ENCODE results near the gene KAT7. TPM values are rescaled to one million over a fixed set of nuclear protein-coding genes. Genes with fewer than 3 reads are reported as not detected.
A peak's percentile ranks its signal among the peaks of the same experiment; 100 is the strongest.
"Not testable (repeated sequence)": the region's sequence is repeated elsewhere in the genome, so short reads cannot be mapped to it uniquely, and the experiment has no call there.

KAT7 gene
- total RNA-seq, 2 donors from 2014 or later, result 83.9 to 85.9 TPM

GRCh38 chr17:49753959-49754391 lies 34.5 kb upstream of the KAT7 start:
- DNase-seq (no peak), ATAC-seq (replicated peaks in 1 of 2) (no peak)
- no peaks in the 10 kb centered on the region for H3K9me3 Mint-ChIP-seq
- H3K4me1 Mint-ChIP-seq (ENCODE audit: low read depth), result peaks cover 62% of the 10 kb centered on the region
- no peaks in the 10 kb centered on the region for H3K27me3 Mint-ChIP-seq (ENCODE audit: low read depth)
- no peak overlapping the region for H3K27ac Mint-ChIP-seq
- no peak overlapping the region for H3K4me3 Mint-ChIP-seq
- no peaks in the 10 kb centered on the region for H3K36me3 Mint-ChIP-seq (ENCODE audit: insufficient read depth in 2 of 2)

- no peaks in the 10 kb centered on the region for H3K36me3 Mint-ChIP-seq (ENCODE audit: insufficient read depth in 2 of 2)
- peaks cover 69% of the 10 kb centered on the region for H3K4me1 Mint-ChIP-seq (ENCODE audit: low read depth)
- peak overlapping the region; percentile 69 for H3K27ac Mint-ChIP-seq
- DNase-seq (no peak), ATAC-seq (replicated peaks in 1 of 2) (no peak)
- H3K27me3 Mint-ChIP-seq (ENCODE audit: low read depth), result no peaks in the 10 kb centered on the region
- peak overlapping the region; percentile 0 to 9 for H3K4me3 Mint-ChIP-seq
- no peaks in the 10 kb centered on the region for H3K9me3 Mint-ChIP-seq
Observed at GRCh38 chr17:49755663-49756283, 32.7 kb upstream of the KAT7 start.

GRCh38 chr17:49756323-49757150 lies 31.9 kb upstream of the KAT7 start:
- no peak for ATAC-seq (replicated peaks in 1 of 2)
- Mint-ChIP-seq H3K36me3 (ENCODE audit: insufficient read depth in 2 of 2) (no peaks in the 10 kb centered on the region), H3K9me3 (no peaks in the 10 kb centered on the region), H3K4me1 (ENCODE audit: low read depth) (peaks cover 76% of the 10 kb centered on the region), H3K27me3 (ENCODE audit: low read depth) (no peaks in the 10 kb centered on the region), H3K4me3 (no peak overlapping the region), H3K27ac (peak overlapping the region; percentile 69)
- DNase-seq, result no peak

DNA sequence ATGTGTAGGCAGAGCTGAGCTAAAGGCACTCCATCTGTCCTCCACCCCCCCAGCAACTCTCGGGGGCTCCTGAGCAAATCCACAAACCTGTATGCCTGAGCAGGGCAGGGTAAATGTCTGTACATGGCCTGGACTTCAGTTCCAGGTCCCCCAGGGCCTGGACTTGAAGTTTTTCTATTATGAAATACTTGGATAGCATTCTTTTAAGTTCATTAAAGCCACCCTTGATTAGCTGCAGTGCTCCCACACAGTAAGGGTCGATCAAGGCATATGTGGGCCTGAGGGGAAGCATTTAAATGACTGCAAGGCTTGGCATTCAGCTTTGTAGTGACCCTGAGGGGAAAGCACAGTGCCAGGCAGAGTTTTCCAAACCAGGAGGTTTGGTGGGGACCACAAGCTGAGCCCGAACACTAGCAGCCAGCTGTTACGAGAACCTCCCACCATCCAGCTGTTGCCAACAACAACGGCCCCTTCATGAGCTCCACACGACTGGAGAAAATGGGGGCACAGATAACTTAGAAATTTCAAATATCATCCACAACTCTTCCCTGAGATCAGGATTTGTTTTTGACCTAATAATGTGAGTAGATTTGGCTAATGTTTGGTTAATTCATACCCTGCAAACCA lies 31.2 kb upstream of the KAT7 start:
- Mint-ChIP-seq H3K9me3 (no peaks in the 10 kb centered on the region), H3K27me3 (ENCODE audit: low read depth) (no peaks in the 10 kb centered on the region), H3K4me3 (no peak overlapping the region), H3K4me1 (ENCODE audit: low read depth) (peaks cover 79% of the 10 kb centered on the region), H3K27ac (peak overlapping the region; percentile 60), H3K36me3 (ENCODE audit: insufficient read depth in 2 of 2) (no peaks in the 10 kb centered on the region)
- DNase-seq (no peak), ATAC-seq (replicated peaks in 1 of 2) (no peak)

- not testable (repeated sequence) for H3K4me3 Mint-ChIP-seq; H3K36me3 Mint-ChIP-seq (ENCODE audit: insufficient read depth in 2 of 2); H3K9me3 Mint-ChIP-seq; H3K27me3 Mint-ChIP-seq (ENCODE audit: low read depth); DNase-seq; ATAC-seq (replicated peaks in 1 of 2)
- Mint-ChIP-seq H3K27ac (peak overlapping the region; percentile 71), H3K4me1 (ENCODE audit: low read depth) (peaks cover 80% of the 10 kb centered on the region)
Observed at GRCh38 chr17:49758464-49759010, 29.9 kb upstream of the KAT7 start.

DNA sequence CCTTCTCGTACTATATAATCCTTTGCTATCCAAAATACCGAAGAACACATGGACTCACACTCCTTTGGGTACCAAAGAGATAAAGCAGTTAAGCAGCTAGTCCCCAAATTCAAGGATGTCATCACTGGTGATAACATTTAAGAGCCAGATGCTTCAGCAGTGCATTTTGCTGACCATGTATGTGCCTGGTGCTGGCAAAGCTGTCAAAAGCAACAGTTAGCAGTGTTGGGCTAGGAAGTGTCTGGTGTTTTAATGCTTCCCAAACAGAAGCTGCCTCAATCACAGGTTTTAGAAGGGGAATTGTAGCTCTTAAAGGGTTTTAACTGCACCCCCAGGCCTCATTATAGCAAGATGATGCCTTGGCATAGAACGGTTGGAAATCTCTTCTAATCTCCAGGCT lies 29.3 kb upstream of the KAT7 start:
- Mint-ChIP-seq H3K4me1 (ENCODE audit: low read depth) (peaks cover 75% of the 10 kb centered on the region), H3K36me3 (ENCODE audit: insufficient read depth in 2 of 2) (peaks cover 0 to 5% of the 10 kb centered on the region in 2 donors), H3K9me3 (no peaks in the 10 kb centered on the region), H3K4me3 (peak overlapping the region in 1 of 2 donors; percentile 17), H3K27me3 (ENCODE audit: low read depth) (no peaks in the 10 kb centered on the region), H3K27ac (peak overlapping the region; percentile 81)
- DNase-seq, result no peak
- no peak for ATAC-seq (replicated peaks in 1 of 2)

DNA sequence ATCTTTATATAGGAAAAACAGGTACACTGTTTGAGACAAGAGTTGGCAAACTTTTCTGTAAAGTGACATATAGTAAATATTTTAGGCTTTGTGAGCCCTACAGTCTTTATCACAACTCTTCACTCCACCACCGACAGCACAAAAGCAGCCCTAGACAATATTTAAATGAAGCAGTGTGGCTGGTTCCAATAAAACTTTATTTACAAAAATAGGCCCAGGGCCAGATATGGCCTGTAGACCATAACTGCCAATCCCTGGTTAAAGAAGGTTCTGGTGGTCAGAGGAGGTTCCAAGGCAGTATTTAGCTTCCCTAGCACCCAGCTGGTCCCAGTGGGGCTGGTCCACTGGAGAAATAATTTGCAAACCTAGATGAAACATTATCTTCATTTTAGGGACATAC lies 28.2 kb upstream of the KAT7 start:
- DNase-seq (no peak), ATAC-seq (replicated peaks in 1 of 2) (no peak)
- no peaks in the 10 kb centered on the region for H3K27me3 Mint-ChIP-seq (ENCODE audit: low read depth)
- peaks cover 0 to 5% of the 10 kb centered on the region in 2 donors for H3K36me3 Mint-ChIP-seq (ENCODE audit: insufficient read depth in 2 of 2)
- peak overlapping the region; percentile 81 for H3K27ac Mint-ChIP-seq
- H3K9me3 Mint-ChIP-seq, result no peaks in the 10 kb centered on the region
- H3K4me3 Mint-ChIP-seq, result peak overlapping the region; percentile 58 to 87
- H3K4me1 Mint-ChIP-seq (ENCODE audit: low read depth), result peaks cover 78% of the 10 kb centered on the region

DNA sequence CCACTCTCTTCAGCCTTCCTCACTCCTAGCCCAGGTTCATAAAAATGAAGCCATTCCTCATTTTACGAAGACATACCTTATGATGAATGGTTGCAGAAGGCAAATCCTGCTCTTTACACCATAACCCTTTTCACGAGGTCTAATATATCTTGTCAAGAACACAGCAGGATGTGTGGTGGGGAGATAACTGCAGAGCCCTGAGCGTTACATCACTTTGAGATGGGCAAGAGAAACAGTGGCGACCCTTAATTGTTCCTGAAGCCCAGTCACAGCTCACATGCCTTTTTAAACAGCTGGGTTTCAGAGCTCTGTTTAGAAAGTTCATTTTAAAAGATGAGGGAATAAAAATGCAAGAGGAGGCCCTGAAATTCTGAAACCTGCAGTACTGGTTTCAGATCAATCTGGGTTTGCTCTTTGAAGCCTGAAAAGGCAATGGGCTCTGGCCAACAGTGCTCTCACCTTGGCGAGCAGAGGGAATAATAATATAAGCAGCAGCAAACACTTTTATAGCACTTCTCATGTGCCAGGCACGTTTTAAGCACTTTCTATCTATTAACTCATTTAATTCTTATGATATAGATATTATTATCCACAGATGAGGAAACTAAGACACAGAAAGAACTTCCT lies 27.4 kb upstream of the KAT7 start:
- ATAC-seq (replicated peaks in 1 of 2) (no peak), DNase-seq (no peak)
- H3K27ac Mint-ChIP-seq, result peak overlapping the region; percentile 81
- peaks cover 0 to 5% of the 10 kb centered on the region in 2 donors for H3K36me3 Mint-ChIP-seq (ENCODE audit: insufficient read depth in 2 of 2)
- no peaks in the 10 kb centered on the region for H3K9me3 Mint-ChIP-seq
- peak overlapping the region; percentile 58 to 87 for H3K4me3 Mint-ChIP-seq
- no peaks in the 10 kb centered on the region for H3K27me3 Mint-ChIP-seq (ENCODE audit: low read depth)
- peaks cover 72% of the 10 kb centered on the region for H3K4me1 Mint-ChIP-seq (ENCODE audit: low read depth)

- Mint-ChIP-seq H3K4me1 (ENCODE audit: low read depth) (peaks cover 59% of the 10 kb centered on the region), H3K27ac (peak overlapping the region; percentile 96), H3K4me3 (peak overlapping the region; percentile 87 to 97), H3K9me3 (no peaks in the 10 kb centered on the region), H3K36me3 (ENCODE audit: insufficient read depth in 2 of 2) (peaks cover 0 to 5% of the 10 kb centered on the region in 2 donors), H3K27me3 (ENCODE audit: low read depth) (no peaks in the 10 kb centered on the region)
- DNase-seq (no peak), ATAC-seq (replicated peaks in 1 of 2) (no peak)
Observed at GRCh38 chr17:49762151-49762941, 26.1 kb upstream of the KAT7 start.

GRCh38 chr17:49763735-49764558 lies 24.5 kb upstream of the KAT7 start, which contains the start of gene FAM117A:
Gene FAM117A (minus strand): TSS chr17:49764131. CDS start chr17:49764087, 44 bp downstream.
- Mint-ChIP-seq H3K9me3 (no peaks in the 10 kb centered on the region), H3K4me1 (ENCODE audit: low read depth) (peaks cover 52% of the 10 kb centered on the region), H3K27me3 (ENCODE audit: low read depth) (no peaks in the 10 kb centered on the region), H3K36me3 (ENCODE audit: insufficient read depth in 2 of 2) (peaks cover 0 to 5% of the 10 kb centered on the region in 2 donors), H3K4me3 (peak within 1 kb of the TSS; percentile 87 to 97), H3K27ac (peak within 1 kb of the TSS; percentile 96)
- ATAC-seq (replicated peaks in 1 of 2) (peak; percentile 91 to 93), DNase-seq (peak; percentile 95 to 97)

GRCh38 chr17:49764559-49765180 lies 23.8 kb upstream of the KAT7 start:
- H3K9me3 Mint-ChIP-seq, result no peaks in the 10 kb centered on the region

More at GRCh38 chr17:49764559-49765180, 23.8 kb upstream of the KAT7 start:
- H3K27ac Mint-ChIP-seq, result peak overlapping the region; percentile 95
- ATAC-seq (replicated peaks in 1 of 2) (no peak), DNase-seq (no peak)
- peak overlapping the region; percentile 87 to 97 for H3K4me3 Mint-ChIP-seq
- peaks cover 49% of the 10 kb centered on the region for H3K4me1 Mint-ChIP-seq (ENCODE audit: low read depth)
- peaks cover 0 to 5% of the 10 kb centered on the region in 2 donors for H3K36me3 Mint-ChIP-seq (ENCODE audit: insufficient read depth in 2 of 2)
- H3K27me3 Mint-ChIP-seq (ENCODE audit: low read depth), result no peaks in the 10 kb centered on the region
